HG02938 (cell line): ENCODE data around the gene CLDN16.

Source experiments
- ATAC-seq: cut with Tn5 transposase; IDR thresholded peaks from one replicate; pipeline ENCODE4 v1.9.1; 2021; ENCODE audit warnings: mild to moderate bottlenecking, moderate library complexity; ENCODE audit not compliant: unreplicated experiment

The CLDN16 gene

DNA sequence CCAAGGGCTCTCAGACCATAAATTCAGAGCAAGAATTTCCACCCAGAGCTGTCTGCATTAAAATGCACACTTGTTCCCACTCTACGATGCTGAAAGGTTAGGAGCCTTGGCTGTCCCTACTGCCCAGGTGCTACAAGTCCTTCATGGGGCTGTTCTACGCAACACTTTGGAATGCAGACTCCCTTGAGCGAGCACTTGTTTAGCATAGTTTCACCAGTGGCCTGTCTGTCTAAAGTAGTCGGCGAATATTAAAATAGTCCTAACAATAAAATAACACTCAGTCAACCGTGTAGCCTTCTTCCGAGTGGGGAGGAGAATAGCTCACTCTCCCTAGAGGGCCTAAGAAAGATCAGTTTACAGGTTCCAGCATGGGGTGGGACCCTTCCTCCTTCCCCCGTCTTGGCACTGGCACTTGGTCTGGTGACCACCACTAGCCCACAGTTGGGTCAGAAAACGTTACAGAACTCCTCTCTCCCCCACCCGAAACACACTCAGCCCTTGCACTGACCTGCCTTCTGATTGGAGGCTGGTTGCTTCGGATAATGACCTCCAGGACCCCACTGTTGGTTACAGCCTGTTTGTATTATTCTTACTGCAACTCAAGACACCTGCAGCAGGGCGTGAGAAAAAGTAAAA is at the start of gene CLDN16:
CLDN16 (plus strand) TSS at position 586 of the 636 bp plus-strand sequence. CDS start 167 bp downstream, outside the sequence.
- ATAC-seq = no peak

DNA sequence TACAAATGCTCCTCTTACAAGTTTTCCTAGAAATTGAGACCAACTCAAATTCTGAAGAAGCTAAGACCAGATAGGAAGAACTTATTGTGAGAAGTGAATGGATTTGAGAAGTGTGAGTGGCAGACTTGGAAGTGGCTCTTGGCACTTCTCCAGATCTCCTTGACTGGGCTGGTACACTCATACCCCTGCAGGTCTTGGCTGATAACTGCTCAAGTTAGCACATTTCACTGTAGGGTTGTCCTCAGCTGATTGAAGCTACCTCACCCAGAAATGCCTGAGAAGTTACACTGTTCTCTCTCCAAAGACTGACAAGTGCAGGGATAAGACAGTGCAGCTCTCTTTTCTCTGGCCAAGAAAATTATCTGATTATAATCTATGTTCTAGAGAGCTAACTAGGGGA is 49.2 kb upstream of the CLDN16 start:
- no peak for ATAC-seq

DNA sequence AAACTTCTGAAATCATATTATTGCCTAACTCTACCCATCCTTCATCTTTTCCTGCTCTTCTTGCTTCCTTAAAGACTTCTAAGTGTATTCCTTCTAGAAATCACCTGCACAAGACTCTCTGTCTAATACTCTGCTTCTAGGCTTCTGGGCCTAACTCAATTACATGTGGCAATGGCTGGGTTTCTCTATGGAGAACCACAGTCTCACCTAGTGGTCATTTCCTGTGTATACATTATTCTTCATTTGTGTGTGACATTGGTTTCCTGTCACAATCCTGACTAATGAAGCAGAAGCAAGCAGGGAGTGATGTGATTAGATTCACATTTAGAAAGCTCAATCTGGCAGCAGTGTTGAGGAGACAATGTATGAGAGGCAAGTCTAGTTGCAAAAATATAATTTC is 48.8 kb upstream of the CLDN16 start:
- peak; percentile 82 for ATAC-seq

DNA sequence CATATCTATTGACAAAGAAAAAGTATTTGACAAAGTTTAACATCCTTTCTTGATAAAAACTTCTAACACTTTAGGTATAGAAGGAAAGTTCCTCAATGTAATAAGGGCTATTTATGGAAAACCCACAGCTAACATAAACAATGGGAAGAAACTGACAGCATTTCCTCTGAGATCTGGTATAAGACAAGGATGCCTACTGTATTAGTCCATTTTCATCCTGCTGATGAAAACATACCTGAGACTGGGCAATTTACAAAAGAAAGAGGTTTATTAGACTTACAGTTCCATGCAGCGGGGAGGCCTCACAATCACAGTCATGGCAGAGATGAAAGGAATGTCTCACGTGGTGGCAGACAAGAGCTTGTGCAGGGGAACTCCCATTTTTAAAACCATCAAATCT is 47.9 kb upstream of the CLDN16 start:
- ATAC-seq = no peak

- no peak for ATAC-seq
Measured at GRCh38 chr3:190345027-190345821, 42.7 kb upstream of the CLDN16 start.

DNA sequence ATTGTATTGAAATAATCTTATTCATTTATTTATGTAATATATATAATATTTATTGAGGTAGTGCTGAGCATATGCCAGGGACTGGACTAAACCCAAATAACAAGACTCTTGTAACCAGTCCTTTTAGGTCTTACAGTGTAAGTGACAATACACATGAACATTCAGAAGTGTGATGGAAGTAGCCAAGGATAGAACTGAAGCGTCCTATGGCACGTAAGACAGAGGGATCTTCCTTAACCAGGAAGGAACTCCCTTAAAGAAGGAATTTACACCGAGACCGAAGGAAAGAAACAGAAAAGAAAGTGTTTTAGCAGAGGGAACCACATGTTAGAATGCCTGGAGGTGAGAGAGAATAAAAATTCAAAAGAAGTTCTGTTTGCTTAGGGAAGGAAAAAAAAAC is 42.1 kb upstream of the CLDN16 start:
- ATAC-seq = no peak

GRCh38 chr3:190346541-190346940 is 41.4 kb upstream of the CLDN16 start:
- ATAC-seq = no peak

DNA sequence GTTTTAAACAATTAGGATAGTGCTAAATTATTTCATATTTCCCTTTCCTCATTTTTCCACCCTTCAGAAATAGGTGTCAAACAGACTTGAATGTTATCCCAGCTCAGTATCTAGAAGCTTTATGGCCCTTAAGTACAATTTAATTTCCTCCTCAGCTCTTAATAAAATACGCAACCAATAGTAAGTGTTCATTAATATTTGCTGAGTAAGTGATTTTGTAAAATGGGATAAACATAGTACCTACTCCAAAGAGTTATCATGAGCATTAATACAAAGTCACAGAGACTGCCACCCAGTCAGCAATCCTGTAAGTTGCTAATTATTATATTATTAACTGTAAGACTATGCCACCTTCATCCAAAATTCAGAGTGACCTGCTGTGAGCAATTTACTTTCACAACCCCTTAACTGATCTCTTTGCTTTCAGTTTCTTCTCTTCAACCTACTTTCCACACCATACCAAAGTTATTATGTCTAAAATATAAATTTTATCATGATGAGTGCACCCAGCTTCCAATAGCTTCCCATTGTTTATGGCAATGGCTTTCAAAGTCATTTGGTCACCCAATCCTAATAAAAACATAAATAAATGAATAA is 35.0 kb upstream of the CLDN16 start:
- ATAC-seq = no peak

DNA sequence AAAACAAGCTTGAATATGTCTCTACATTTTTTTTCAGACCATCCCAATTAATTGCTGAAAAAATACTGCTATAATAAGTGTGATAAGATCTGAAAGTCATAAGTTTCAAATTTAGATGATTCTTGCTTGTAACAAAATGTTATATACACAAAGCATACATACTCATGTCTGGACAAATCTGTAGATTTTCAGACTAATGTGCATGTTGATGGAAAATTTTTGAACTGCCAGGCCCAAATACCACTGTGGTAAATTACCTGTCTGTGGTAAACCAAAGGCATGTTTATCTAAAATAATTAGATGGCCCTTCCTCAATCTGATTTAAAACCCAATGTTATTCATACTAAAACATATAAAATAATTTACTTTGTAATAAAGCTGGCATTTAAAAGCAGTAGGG is 31.7 kb upstream of the CLDN16 start:
- no peak for ATAC-seq

- no peak for ATAC-seq
Measured at GRCh38 chr3:190357468-190357867, 30.5 kb upstream of the CLDN16 start.

DNA sequence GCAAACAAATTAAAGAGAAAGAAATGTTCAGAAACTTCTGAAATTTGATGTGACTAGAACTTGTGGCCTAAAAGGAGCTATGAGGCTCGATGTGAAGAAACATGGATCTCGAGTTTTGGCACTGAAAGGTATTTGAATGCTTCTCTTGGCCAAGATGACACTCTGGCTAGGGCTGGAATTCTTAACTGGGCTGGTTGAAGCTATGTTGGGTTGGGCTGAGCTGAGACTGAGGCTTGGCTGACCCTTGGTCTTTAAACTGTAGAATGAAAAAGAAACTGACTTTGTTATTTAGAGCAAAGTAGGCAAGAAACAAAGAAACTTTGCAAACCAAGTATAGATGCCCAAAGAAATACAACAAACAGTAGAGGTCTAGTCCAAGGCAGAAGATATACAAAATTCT is 28.1 kb upstream of the CLDN16 start:
- no peak for ATAC-seq

DNA sequence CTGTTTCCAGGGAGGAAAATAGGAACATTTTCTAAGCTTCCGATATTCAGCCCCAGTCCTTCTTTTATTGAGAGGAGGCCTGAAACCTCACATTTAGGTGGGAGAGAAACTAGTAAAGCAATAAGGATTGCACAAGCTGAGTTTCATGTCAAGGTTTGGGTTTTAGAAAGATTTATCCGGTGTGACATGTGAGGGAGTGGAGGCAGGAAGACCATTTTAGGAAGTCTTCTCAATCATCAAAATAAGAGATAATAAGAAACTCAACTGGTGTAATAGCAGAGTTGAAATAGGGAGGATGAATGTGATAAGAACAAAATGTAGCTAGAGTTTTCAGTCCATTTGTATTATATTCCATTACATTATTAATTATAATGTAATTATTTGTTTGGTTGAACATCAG is 27.7 kb upstream of the CLDN16 start:
- no peak for ATAC-seq

DNA sequence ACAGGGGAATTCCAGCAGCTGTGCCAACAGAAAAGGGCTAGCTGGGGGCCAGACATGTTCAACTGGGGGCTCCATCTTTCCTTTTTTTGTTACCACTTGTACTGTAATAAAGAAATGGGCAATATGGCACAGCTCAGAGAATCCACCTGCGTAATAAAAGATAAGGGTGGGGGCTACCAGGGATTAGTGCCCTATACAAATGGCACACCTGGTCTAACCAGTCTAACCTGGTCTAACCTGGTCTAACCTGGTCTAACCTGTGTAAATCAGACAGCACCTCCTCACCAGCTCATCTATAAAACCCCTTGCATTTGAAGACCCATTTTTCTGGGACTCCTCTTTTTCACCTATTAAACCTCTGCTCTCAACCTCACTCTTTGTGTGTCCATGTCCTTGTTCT is 26.2 kb upstream of the CLDN16 start:
- no peak for ATAC-seq

DNA sequence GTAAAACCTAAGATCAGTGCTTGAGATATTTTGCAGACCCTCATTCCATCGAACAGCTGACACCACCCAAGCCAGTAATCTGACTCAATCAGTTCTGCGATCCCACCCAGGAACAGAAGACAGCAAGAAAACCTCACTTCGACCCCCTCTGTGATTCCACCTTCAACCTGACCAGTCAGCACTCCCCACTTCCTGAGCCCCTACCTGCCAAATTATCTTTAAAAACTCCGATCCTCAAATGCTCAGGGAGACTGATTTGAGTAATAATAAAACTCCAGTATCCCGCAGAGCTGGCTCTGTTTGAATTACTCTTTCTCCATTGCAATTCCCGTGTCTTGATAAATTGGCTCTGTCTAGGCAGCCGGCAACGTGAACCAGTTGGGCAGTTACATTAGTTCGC is 25.7 kb upstream of the CLDN16 start:
- ATAC-seq = no peak

DNA sequence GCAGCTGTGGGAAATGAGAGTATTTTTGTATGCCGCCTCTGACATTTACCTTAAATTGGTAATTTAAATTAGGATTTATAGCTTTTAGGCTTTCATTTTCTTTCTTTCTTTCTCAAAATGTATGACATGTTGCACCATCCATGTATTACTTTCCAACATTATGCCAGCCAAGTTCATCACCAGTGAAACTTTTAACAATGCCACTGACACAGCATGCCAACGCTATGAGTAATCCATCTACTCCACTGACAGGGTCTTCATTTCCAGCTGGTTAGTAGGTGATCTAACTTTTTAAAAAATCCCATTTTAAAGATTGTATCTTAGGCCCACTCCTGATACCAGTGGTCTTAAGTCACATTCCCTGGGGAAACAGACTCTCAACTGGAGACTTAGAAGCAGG is 21.8 kb upstream of the CLDN16 start:
- ATAC-seq = no peak

GRCh38 chr3:190368881-190369280 is 19.1 kb upstream of the CLDN16 start:
- ATAC-seq = no peak

DNA sequence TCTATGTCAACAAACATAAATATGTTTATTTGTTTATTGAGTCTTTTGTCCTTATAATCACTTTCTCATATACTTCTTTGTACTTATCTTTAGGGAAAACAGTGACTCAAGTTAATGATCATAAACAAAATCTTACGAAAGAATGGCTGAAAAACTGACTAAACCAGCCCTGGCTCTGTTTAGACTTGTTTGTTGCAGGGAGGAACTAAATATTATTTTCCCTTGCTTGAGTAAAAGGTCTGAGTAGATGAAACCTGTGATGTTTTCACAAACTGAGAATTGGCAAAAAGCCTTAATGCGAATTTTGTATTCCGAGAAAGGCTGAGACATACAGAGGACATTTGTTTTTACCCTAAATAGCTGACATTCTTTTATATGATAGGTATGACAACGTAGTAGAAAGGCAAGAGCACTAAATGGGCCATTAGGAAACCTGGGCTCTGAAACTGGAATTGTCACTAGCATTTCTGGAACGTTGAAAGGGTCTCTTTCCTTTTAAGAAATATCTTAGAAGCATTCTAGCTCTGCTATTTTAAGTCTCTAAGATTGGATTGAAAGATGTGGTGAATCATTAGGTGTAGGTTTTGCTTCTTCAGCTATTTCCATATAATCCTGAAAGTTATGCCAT is 18.2 kb upstream of the CLDN16 start:
- ATAC-seq = no peak

DNA sequence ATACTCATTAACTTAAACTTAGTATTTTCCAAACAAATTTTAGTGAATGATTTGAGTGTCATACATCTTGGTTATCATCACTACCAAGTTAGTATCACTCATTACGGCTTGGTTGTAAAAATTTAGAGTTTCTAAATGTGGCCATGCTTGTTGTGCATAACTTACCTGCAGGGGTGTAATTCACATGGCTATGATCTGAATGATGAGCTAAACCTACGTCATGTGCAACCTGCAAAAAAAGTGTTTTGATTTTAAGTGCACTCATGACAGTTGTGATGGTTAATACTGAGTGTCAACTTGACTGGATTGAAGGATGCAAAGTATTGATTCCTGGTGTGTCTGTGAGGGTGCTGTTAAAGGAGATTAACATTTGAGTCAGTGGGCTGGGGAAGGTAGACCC is 17.6 kb upstream of the CLDN16 start:
- ATAC-seq = no peak

- no peak for ATAC-seq
Measured at GRCh38 chr3:190371152-190371551, 16.8 kb upstream of the CLDN16 start.

- ATAC-seq = no peak
Measured at GRCh38 chr3:190375246-190375645, 12.7 kb upstream of the CLDN16 start.

- no peak for ATAC-seq
Measured at GRCh38 chr3:190375671-190376070, 12.3 kb upstream of the CLDN16 start.
